GM06990 (cell line): ENCODE measurements around the gene GABRR1.

Source experiments
- DNase-seq: peaks from one replicate; pipeline ENCODE4 v3.0.0-alpha.2; 2011; ENCODE audit not compliant: insufficient read length; ENCODE audit errors: extremely low read depth
- H3K27me3 ChIP-seq: replicated peaks from 2 replicates; pipeline ENCODE4 v1.6.0; 2011; ENCODE audit warnings: low read length; ENCODE audit not compliant: control insufficient read depth, insufficient read depth
- H3K36me3 ChIP-seq: 2 replicates; pipeline ENCODE4 v1.5.1; 2011; ENCODE audit warnings: low read length; ENCODE audit not compliant: control insufficient read depth, insufficient read depth
- H3K4me3 ChIP-seq: replicated peaks from 2 replicates; pipeline ENCODE4 v1.5.1; 2011; ENCODE audit warnings: low read depth, mild to moderate bottlenecking, control low read depth, low read length
- TF ChIP-seq, protein P1 (sequence below): IDR thresholded peaks from 2 replicates; pipeline ENCODE4 v1.5.1; 2011; ENCODE audit warnings: low read length, control low read depth, mild to moderate bottlenecking, inconsistent platforms; ENCODE audit not compliant: insufficient read depth, poor library complexity, severe bottlenecking

The GABRR1 gene

DNA sequence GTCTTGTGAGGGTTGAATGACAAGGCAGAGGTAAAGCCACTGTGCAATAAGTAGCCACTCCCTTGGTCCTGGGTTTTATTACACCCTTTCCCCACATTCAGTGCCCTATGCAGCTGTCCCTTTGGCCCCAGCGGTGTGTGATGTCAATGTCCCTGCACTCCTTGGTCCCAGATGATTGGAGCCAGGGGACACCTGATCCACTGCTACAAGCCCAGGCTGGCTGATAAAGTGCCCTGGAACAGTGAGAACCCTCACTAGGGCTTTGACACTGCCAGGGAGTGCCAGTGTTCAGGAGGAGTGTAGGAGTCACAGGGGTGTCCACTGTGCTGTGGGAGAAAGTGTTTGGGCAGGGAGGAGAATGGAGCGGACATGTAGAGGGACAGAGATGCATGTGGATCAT, 30.4 kb downstream of the GABRR1 start:
- Histone ChIP-seq H3K4me3 (no peak overlapping the region), H3K36me3 (no peaks in the 10 kb centered on the region), H3K27me3 (no peaks in the 10 kb centered on the region; the same call in 1 of the 2 replicates)
- no peak for DNase-seq
- TF ChIP-seq, protein P1, sequence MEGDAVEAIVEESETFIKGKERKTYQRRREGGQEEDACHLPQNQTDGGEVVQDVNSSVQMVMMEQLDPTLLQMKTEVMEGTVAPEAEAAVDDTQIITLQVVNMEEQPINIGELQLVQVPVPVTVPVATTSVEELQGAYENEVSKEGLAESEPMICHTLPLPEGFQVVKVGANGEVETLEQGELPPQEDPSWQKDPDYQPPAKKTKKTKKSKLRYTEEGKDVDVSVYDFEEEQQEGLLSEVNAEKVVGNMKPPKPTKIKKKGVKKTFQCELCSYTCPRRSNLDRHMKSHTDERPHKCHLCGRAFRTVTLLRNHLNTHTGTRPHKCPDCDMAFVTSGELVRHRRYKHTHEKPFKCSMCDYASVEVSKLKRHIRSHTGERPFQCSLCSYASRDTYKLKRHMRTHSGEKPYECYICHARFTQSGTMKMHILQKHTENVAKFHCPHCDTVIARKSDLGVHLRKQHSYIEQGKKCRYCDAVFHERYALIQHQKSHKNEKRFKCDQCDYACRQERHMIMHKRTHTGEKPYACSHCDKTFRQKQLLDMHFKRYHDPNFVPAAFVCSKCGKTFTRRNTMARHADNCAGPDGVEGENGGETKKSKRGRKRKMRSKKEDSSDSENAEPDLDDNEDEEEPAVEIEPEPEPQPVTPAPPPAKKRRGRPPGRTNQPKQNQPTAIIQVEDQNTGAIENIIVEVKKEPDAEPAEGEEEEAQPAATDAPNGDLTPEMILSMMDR: no peak

DNA sequence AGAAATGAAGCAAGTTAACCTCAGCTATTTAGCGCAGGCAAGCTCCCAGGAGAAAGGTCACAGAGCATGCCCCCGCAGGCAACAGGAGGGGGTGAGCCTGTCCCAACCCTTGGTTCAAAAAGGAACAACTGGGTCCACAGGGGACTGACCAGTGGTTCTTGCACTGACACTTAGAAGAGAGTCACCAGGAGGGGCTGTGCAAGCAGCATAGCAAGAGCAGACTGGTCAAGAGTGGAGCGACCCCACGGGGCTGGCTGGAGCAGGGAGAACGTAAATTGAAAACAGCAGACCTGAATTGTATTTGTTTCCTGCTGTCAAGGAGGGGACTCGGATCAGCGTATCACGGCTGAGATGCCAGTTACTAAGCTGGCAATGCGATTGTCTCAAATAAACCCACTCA, 32.8 kb downstream of the GABRR1 start:
- TF ChIP-seq, protein P1: no peak
- no peaks in the 10 kb centered on the region for H3K36me3 ChIP-seq
- H3K27me3 ChIP-seq: no peaks in the 10 kb centered on the region; the same call in 1 of the 2 replicates
- DNase-seq: no peak
- H3K4me3 ChIP-seq: no peak overlapping the region

DNA sequence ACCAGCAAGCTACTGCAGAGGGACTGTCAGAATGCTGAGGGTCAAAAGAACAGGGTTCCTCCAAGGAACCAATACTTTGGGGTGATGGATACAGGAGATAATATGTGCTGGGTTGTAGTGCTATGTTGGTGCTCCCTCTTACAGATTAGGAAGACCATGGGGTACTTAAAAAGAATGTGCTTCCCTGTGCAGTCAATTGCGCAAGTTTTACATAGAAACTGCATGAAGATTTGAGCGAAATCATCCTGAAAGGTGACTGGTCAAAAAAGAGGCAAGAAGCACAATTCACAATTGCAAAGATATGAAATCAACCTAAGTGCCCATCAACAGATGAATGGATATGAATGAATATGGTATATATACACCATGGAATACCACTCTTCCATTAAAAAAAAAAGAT, 33.9 kb downstream of the GABRR1 start:
- no peak overlapping the region for H3K4me3 ChIP-seq
- no peak for DNase-seq
- H3K27me3 ChIP-seq: no peaks in the 10 kb centered on the region; the same call in 1 of the 2 replicates
- TF ChIP-seq, protein P1: no peak
- H3K36me3 ChIP-seq: no peaks in the 10 kb centered on the region

DNA sequence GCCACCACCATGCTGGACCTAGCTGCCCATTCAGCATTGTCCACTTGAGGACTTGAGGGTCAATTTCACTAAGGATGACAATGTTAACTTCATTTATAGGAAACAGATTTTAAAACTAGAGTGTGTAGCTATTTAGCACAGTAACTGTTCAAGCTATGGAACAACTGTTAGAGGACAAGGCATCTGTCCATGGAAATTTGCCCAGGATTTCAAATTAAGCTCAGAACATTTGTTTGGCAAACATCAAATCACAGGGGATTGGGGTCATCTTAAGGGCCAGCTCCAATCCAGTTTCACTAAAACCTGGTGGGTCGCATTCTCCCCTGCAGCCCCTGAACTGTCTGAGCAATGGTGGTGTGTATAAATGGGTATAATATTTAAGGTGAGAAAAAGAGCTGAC, 36.2 kb downstream of the GABRR1 start:
- DNase-seq: no peak
- H3K27me3 ChIP-seq: no peaks in the 10 kb centered on the region
- TF ChIP-seq, protein P1: no peak
- H3K4me3 ChIP-seq: no peak overlapping the region
- H3K36me3 ChIP-seq: no peaks in the 10 kb centered on the region

DNA sequence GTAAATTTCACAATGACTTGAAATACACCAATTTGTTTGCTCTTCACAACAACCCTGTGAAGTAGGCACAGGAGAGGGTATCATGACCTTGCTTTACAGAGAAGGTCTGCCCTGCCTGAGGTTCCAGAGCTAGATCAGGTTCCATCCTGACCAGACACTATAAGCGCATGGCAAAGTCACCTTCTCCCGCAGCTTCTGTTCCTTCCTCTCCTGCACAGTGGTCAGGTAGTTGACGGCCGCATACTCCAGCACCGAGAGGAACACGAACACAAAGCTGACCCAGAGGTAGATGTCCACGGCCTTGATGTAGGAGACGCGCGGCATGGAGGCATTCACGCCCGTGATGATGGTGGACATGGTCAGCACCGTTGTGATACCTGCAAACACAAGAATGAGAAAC, 37.0 kb downstream of the GABRR1 start:
- DNase-seq: no peak
- Histone ChIP-seq H3K4me3 (no peak overlapping the region), H3K36me3 (no peaks in the 10 kb centered on the region), H3K27me3 (no peaks in the 10 kb centered on the region)
- TF ChIP-seq, protein P1: no peak

DNA sequence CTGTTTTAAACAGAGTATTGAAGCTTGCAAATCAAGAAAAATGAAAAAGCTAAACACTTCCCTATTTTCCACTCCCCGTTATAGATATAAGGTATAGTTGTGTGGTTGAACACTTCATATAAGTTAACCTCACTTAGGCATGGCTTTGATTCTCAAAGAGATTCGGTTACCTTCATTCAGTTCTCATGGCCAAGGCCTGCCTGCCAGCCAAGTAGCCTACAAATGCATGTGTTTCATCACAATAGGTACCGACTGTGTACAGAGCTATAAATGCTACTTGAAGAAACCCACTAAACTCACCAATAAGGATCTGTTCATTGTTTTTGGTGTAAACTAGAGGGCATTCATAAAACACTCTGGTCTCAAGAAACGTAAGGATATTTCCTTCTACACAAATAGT, 43.5 kb downstream of the GABRR1 start:
- TF ChIP-seq, protein P1: no peak
- no peaks in the 10 kb centered on the region for H3K36me3 ChIP-seq
- no peaks in the 10 kb centered on the region for H3K27me3 ChIP-seq
- no peak for DNase-seq
- H3K4me3 ChIP-seq: no peak overlapping the region
